Stimulated activated CD8-positive, alpha-beta memory T cell treated with anti-CD3 and anti-CD28 coated beads, Interleukin-7, amount 100 ng/mL, for 4 hours (primary cell): ENCODE measurements around the gene ZHX3.

ENCODE experiments used
- DNase-seq, 2 donors: peaks; one replicate each; pipeline ENCODE4 v3.0.0-alpha.2; 2020; ENCODE audit warnings: low read depth in 2 of 2

The ZHX3 gene

GRCh38 chr20:41172296-41173140 lies 145.0 kb downstream of the ZHX3 start:
- DNase-seq, result no peak

GRCh38 chr20:41171736-41172295 lies 145.7 kb downstream of the ZHX3 start:
- no peak for DNase-seq

DNA sequence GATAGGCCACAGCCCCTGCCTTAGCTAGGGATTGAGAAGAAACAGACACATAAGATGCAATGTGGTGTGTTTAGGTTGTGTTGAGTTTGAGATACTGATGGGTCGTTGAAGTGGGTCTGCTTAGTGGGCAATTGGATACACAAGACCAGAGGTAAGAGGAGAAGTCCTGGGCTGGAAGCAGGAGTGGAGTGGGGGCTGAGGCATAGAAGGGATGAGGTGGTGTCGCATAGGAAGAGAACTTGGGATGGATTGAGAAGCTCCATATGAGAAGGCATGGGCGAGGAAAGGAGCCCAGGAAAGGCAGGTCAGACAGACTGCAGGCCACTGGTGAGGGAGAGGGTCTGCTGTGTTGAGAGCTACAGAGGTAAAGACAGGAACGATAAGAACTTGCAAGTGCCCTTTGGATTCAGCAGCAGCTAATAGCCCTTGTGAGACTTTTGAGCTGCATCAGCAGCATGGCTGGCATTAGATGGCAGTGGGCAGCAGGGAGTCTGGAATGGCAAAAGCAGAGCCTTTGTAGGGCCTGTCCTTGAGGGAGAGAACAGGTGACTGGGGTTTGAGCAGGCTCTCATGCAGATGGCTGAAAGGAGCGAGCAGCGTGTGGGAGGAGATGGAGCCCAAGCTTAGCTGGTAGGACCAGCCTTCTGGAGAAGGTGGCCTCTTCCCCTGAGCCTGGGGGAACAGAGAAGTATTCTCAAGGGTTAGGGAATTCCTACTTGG lies 147.0 kb downstream of the ZHX3 start:
- no peak for DNase-seq

GRCh38 chr20:41169791-41170351 lies 147.7 kb downstream of the ZHX3 start:
- DNase-seq, result no peak

DNA sequence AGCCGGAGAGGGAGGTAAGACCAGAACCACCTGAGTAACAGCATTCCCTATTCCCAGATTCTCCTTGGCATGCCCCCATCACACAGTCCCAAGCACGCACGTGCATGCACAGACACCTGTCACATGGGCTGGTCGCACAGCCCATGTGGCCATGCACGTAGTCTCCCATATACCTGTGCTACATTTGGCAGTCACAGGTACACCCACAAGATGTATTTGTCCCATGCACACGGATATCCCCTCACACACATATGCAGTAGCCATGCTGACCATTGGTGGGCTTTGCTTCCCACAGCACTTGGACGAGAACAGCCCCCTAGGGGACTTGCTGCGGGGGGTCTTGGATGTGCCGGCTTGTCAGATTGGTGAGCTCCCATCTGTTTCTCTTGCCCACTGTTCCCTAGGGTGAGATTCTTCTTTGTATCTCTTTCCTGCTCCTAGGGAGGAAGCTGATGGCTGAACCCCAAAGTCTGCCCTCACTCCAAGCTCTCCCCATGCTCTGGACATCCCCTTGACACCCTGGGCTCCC lies 148.3 kb downstream of the ZHX3 start:
- DNase-seq, result no peak

- no peak for DNase-seq
These were observed 149.0 kb downstream of the ZHX3 start for GRCh38 chr20:41168281-41169161.

DNA sequence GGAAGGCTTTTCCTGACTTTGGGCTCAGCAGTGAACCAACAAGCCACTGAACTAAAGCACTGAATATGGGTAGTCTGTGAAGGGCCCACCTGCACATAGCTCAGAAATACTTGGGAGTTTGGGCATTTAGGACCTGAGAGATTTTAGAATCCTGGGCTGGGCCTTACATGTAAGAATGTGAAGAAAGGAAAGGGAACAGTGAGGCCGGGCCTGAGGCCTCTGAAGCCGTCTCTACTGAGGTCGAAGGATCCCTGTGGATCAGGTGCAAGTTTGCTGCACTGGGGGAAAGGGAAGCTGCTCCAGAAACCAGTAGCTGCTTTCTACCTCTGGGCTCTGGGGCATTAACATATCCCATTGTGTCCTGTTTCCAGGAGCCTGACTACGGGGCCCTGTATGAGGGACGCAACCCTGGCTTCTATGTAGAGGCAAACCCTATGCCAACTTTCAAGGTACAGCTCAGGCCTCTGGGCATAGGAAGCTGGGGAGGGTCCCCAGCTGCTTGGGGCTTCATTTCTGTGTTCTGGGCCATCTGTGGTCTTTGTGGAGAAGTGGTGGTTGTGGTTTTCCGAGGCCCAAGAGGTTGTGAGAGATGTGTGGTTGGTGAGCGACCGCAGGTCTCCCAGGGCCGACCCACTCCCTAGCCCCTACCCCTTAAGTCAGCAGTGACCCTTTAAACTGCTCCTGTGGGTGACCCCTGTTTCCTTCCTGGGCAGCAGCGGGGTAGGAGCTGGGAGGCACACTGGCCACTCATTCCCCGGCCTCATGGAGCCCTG lies 149.9 kb downstream of the ZHX3 start:
- no peak for DNase-seq

DNA sequence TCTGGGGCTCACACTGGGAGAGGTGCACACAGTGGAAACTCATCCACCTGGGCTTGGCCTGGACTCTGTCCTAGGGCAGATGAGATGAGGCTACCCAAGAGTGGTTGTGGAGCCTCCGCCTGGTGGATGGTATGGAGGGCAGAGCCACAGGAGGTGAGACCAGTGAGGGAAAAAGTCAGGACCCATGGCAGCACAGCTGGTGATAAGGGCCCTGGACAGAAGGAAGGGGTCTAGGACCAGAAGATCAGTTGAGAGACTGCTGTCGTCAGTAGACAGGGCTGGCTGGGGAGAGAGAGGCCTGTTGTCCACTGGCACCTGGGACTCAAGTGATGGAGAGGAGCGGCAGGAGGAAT lies 150.4 kb downstream of the ZHX3 start:
- DNase-seq, result no peak

DNA sequence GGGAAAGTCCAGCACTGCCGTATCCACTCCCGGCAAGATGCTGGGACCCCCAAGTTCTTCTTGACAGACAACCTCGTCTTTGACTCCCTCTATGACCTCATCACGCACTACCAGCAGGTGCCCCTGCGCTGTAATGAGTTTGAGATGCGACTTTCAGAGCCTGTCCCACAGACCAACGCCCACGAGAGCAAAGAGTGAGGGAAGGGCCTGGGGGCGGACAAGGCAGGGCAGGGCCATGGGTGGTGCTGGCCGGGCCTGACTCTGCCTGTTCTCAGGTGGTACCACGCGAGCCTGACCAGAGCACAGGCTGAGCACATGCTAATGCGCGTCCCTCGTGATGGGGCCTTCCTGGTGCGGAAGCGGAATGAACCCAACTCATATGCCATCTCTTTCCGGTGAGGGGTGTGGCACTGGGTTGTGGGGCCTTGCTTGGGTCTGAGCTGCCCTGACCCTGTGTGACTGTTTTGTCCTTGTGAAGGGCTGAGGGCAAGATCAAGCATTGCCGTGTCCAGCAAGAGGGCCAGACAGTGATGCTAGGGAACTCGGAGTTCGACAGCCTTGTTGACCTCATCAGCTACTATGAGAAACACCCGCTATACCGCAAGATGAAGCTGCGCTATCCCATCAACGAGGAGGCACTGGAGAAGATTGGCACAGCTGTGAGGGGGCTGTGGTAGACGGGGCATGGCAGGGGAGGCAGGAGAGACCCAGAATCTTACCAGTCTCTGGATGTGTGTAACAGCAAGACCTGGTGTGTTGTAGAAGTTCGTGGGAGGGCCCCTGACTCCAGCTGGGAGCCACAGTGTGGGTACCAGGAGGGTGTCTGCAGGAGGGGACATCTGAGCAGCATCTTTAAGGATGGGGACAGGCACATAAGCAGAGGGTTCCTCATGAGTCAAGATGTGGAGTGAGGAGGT lies 151.1 kb downstream of the ZHX3 start:
- DNase-seq, result no peak

DNA sequence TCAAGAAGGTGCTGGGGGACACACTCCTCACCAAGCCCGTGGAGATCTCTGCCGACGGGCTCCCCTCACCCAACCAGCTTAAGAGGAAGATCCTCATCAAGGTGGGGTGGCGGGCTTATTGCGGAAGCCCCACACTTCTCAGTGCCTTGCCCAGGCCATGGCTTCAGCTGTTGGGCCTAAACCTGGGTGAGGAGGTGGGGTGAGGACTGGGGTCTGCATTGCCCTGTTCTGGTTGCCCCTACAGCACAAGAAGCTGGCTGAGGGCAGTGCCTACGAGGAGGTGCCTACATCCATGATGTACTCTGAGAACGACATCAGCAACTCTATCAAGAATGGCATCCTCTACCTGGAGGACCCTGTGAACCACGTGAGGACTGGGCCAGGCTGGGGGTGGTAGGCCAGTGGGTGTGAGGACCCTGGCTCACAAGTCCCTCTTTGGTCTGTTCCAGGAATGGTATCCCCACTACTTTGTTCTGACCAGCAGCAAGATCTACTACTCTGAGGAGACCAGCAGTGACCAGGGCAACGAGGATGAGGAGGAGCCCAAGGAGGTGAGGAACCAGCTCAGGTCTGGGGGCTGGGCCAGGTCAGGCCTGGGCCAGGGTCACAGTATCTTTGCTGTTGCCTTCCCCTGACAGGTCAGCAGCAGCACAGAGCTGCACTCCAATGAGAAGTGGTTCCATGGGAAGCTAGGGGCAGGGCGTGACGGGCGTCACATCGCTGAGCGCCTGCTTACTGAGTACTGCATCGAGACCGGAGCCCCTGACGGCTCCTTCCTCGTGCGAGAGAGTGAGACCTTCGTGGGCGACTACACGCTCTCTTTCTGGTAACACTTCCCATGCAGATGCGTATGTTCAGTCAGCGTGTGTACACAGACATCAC lies 152.3 kb downstream of the ZHX3 start:
- no peak for DNase-seq

DNA sequence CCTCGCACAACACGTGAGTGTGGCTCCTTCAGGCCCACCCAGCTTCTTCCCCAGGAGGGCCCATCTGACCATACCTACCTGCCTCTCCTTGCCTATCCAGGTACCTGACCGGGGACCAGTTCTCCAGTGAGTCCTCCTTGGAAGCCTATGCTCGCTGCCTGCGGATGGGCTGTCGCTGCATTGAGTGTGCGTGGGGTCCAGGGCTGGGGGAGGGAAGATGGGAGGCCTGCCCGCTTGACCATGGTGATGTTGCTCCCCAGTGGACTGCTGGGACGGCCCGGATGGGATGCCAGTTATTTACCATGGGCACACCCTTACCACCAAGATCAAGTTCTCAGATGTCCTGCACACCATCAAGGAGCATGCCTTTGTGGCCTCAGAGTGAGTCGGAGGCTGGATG lies 153.7 kb downstream of the ZHX3 start:
- no peak for DNase-seq

- DNase-seq, result no peak
These were observed 155.1 kb downstream of the ZHX3 start for GRCh38 chr20:41162396-41162795.

- no peak for DNase-seq
These were observed 155.6 kb downstream of the ZHX3 start for GRCh38 chr20:41161886-41162285.

GRCh38 chr20:41160686-41161085 lies 156.8 kb downstream of the ZHX3 start:
- DNase-seq, result no peak

GRCh38 chr20:41159547-41159946 lies 158.0 kb downstream of the ZHX3 start:
- no peak for DNase-seq

- no peak for DNase-seq
These were observed 159.4 kb downstream of the ZHX3 start for GRCh38 chr20:41158082-41158625.

GRCh38 chr20:41155261-41155660 lies 162.3 kb downstream of the ZHX3 start:
- DNase-seq, result no peak
